Measurements from ENCODE around the gene AKR1A1. TPM values are rescaled to one million over a fixed set of nuclear protein-coding genes. Genes with fewer than 3 reads are reported as not detected.

AKR1A1 gene
- total RNA-seq, 1 experiment from 2014 or later = 119 TPM

DNA sequence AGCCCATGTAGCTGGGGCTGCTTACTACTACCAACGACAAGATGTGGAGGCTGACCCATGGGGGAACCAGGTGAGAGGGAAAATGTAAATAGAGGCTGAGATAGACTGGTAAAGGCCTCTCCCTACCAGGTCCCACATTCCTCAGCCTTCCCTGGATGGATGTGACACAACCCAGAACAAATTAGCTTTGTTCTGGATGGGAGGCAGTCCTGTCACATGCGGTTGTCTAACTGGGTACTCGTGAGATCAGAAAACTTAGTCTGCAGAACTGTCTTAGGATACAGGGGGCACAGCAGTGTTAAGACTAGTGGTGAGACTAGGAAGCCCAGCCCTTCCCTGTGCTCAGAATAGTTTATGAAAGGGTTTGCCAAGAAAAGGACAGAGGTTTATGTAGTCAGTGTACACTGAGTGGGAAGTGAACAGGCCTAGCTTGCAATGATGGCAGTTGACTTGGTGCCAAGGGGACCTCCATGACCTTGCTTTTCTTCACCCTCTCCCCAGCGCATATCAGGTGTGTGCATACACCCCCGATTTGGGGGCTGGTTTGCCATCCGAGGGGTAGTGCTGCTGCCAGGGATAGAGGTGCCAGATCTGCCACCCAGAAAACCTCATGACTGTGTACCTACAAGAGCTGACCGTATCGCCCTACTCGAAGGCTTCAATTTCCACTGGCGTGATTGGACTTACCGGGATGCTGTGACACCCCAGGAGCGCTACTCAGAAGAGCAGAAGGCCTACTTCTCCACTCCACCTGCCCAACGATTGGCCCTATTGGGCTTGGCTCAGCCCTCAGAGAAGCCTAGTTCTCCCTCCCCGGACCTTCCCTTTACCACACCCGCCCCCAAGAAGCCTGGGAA lies 42.1 kb upstream of the AKR1A1 start:
- no peaks in the 10 kb centered on the region for H3K27me3 ChIP-seq (replicated peaks; ENCODE audit: control insufficient read depth, insufficient read depth, low read length)
- Mint-ChIP-seq H3K27me3 (ENCODE audit: insufficient read depth, unreplicated experiment) (no peaks in the 10 kb centered on the region), H3K4me1 (ENCODE audit: low read depth, unreplicated experiment) (peaks cover 10% of the 10 kb centered on the region), H3K4me3 (ENCODE audit: unreplicated experiment) (no peak overlapping the region), H3K9me3 (ENCODE audit: unreplicated experiment) (no peaks in the 10 kb centered on the region), H3K36me3 (ENCODE audit: insufficient read depth, unreplicated experiment) (peaks cover 67% of the 10 kb centered on the region), H3K27ac (ENCODE audit: unreplicated experiment) (no peak overlapping the region)
- no peaks in the 10 kb centered on the region; the same call in 1 of the 2 replicates for H3K36me3 ChIP-seq (ENCODE audit: control insufficient read depth, insufficient read depth, low read length)
- no TSS peak for BruUV-seq (replicated peaks)
- DNase-seq = no peak
- no peak overlapping the region for H3K4me3 ChIP-seq (ENCODE audit: low read depth, low read length)
- intact Hi-C loops (cut with micrococcal nuclease; ENCODE audit: unreplicated experiment) = no loop called here
- TF ChIP-seq, protein P1, sequence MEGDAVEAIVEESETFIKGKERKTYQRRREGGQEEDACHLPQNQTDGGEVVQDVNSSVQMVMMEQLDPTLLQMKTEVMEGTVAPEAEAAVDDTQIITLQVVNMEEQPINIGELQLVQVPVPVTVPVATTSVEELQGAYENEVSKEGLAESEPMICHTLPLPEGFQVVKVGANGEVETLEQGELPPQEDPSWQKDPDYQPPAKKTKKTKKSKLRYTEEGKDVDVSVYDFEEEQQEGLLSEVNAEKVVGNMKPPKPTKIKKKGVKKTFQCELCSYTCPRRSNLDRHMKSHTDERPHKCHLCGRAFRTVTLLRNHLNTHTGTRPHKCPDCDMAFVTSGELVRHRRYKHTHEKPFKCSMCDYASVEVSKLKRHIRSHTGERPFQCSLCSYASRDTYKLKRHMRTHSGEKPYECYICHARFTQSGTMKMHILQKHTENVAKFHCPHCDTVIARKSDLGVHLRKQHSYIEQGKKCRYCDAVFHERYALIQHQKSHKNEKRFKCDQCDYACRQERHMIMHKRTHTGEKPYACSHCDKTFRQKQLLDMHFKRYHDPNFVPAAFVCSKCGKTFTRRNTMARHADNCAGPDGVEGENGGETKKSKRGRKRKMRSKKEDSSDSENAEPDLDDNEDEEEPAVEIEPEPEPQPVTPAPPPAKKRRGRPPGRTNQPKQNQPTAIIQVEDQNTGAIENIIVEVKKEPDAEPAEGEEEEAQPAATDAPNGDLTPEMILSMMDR (IDR thresholded peaks at IDR 0.05; ENCODE audit: insufficient read depth in 1 of 2, low read depth in 1 of 2, low read length in 1 of 2, severe bottlenecking in 1 of 2, unreplicated experiment in 1 of 2) = no peak
- H3K4me1 ChIP-seq = peaks cover 13% of the 10 kb centered on the region
- CTCF ChIA-PET = interaction anchor here (1.5 kb wide), 1 partner anchor 61 kb away, joined by 3 read pairs; no protein-coding TSS in a partner anchor
- H3K9me3 ChIP-seq = no peaks in the 10 kb centered on the region
- POLR2A ChIA-PET = interaction anchor here (0.5 kb wide), 1 partner anchor 205 kb away, joined by 5 read pairs; no protein-coding TSS in a partner anchor

DNA sequence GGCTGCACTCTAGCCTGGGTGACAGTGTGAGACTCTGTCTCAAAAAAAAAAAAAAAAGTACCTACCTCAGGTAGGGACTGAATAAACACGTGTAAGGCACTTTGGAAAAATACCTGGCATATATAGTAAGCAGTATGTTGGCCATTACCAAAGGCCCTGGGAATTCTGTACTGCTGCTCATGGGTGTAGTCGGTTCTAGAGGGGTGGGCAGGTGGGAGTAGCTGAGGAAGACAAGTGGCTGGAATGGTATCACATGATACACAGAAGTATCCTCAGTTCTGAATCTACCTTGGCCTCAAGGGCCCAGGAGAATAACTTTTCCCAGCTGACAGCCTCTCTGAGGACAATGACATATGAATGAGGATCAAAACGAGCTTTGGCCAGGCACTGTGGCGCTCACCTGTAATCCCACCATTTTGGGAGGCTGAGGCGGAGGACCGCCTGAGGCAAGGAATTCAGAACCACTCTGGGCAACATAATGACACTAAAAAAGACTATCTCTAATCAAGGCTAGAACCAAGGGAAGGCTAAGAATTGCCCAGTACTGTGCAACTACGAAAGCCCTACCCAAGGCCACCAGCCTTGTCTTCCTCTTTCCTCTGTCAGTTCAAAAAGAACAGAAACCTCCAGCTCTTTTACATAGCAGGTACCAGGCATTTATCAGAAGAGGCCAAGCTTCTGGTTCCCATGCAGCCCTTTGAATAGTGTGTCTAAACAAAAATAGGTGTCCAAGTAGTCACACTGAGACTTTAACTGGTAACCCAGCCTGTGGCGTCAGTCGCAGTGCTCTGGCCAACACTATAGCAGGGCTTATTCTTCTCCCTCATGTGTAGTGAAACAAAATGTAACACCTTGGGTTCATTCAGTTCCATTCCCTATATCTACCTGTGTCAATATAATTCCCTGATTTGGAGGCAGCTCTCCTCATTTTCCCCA lies 40.3 kb upstream of the AKR1A1 start:
- Mint-ChIP-seq H3K9me3 (ENCODE audit: unreplicated experiment) (no peaks in the 10 kb centered on the region), H3K27me3 (ENCODE audit: insufficient read depth, unreplicated experiment) (no peaks in the 10 kb centered on the region), H3K27ac (ENCODE audit: unreplicated experiment) (no peak overlapping the region), H3K4me1 (ENCODE audit: low read depth, unreplicated experiment) (peaks cover 27% of the 10 kb centered on the region), H3K4me3 (ENCODE audit: unreplicated experiment) (no peak overlapping the region), H3K36me3 (ENCODE audit: insufficient read depth, unreplicated experiment) (peaks cover 85% of the 10 kb centered on the region)
- no TSS peak for BruUV-seq (replicated peaks)
- H3K36me3 ChIP-seq (ENCODE audit: control insufficient read depth, insufficient read depth, low read length) = no peaks in the 10 kb centered on the region; the same call in none of the 2 replicates
- ChIA-PET CTCF (interaction anchor here (0.7 kb wide), 1 partner anchor 1490 kb away, joined by 3 read pairs; no protein-coding TSS in a partner anchor), POLR2A (no interaction called here)
- H3K4me3 ChIP-seq (ENCODE audit: low read depth, low read length) = no peak overlapping the region
- H3K4me1 ChIP-seq = peaks cover 31% of the 10 kb centered on the region
- no peak for DNase-seq
- H3K9me3 ChIP-seq = no peaks in the 10 kb centered on the region
- no peaks in the 10 kb centered on the region for H3K27me3 ChIP-seq (replicated peaks; ENCODE audit: control insufficient read depth, insufficient read depth, low read length)
- intact Hi-C loops (cut with micrococcal nuclease; ENCODE audit: unreplicated experiment) = no loop called here
- TF ChIP-seq, protein P1 (IDR thresholded peaks at IDR 0.05; ENCODE audit: insufficient read depth in 1 of 2, low read depth in 1 of 2, low read length in 1 of 2, severe bottlenecking in 1 of 2, unreplicated experiment in 1 of 2) = no peak

DNA sequence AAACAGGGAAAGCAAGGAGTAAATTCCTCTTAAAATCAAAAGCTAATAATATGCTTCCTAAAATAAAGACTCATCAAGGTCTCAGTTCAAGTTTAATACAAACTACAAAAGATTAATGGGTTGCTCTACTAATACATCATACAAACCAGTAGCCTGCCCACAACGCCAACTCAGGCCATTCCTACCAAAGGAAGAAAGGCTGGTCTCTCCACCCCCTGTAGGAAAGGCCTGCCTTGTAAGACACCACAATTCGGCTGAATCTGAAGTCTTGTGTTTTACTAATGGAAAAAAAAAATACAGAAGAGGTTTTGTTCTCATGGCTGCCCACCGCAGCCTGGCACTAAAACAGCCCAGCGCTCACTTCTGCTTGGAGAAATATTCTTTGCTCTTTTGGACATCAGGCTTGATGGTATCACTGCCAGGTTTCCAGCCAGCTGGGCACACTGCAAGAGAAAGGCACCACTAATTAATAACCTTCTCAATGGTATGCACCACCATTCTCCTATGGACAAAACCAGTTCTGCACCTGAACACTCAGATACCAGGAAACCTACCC lies 39.6 kb upstream of the AKR1A1 start:
- H3K27me3 Mint-ChIP-seq (ENCODE audit: insufficient read depth, unreplicated experiment) = no peaks in the 10 kb centered on the region
- ChIA-PET POLR2A (no interaction called here), CTCF (interaction anchor here (0.6 kb wide), 1 partner anchor 67 kb away, joined by 4 read pairs; no protein-coding TSS in a partner anchor)
- peaks cover 32% of the 10 kb centered on the region for H3K4me1 Mint-ChIP-seq (ENCODE audit: low read depth, unreplicated experiment)
- TF ChIP-seq, protein P1 (IDR thresholded peaks at IDR 0.05; ENCODE audit: insufficient read depth in 1 of 2, low read depth in 1 of 2, low read length in 1 of 2, severe bottlenecking in 1 of 2, unreplicated experiment in 1 of 2) = no peak
- no TSS peak for BruUV-seq (replicated peaks)
- no peak overlapping the region for H3K4me3 Mint-ChIP-seq (ENCODE audit: unreplicated experiment)
- H3K4me1 ChIP-seq = peaks cover 36% of the 10 kb centered on the region
- peaks cover 92% of the 10 kb centered on the region for H3K36me3 Mint-ChIP-seq (ENCODE audit: insufficient read depth, unreplicated experiment)
- intact Hi-C loops (cut with micrococcal nuclease; ENCODE audit: unreplicated experiment) = no loop called here
- H3K36me3 ChIP-seq (ENCODE audit: control insufficient read depth, insufficient read depth, low read length) = no peaks in the 10 kb centered on the region; the same call in none of the 2 replicates
- H3K27ac Mint-ChIP-seq (ENCODE audit: unreplicated experiment) = no peak overlapping the region
- no peak overlapping the region for H3K4me3 ChIP-seq (ENCODE audit: low read depth, low read length)
- H3K27me3 ChIP-seq (replicated peaks; ENCODE audit: control insufficient read depth, insufficient read depth, low read length) = no peaks in the 10 kb centered on the region
- no peaks in the 10 kb centered on the region for H3K9me3 Mint-ChIP-seq (ENCODE audit: unreplicated experiment)
- H3K9me3 ChIP-seq = no peaks in the 10 kb centered on the region
- DNase-seq = no peak
